Limb (tissue), 2 donors: ENCODE data around the gene TSPAN2.
"Not testable (repeated sequence)": the region's sequence is repeated elsewhere in the genome, so short reads cannot be mapped to it uniquely, and the experiment has no call there.

Source experiments
- DNase-seq, 2 donors: peaks; one replicate each; pipeline ENCODE4 v3.0.0-alpha.2; 2016; ENCODE audit errors: extremely low spot score in 2 of 2

Gene TSPAN2

DNA sequence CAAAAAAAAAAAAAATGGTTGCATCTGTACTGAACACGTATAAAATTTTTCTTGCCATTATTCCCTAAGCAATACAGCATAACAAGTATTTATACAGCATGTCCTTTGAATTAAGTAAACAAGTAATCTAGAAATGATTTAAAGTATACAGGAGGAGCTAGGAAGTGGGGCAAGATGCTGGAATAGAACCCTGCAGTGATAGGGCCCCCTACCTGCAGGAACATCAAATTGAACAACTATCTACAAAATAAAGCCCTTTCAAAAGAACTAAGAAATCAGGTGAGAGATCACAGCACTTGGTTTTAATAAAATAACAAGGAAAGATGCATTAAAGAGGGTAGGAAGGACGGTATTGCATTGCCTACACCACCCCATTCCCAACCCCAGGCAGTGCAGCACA, 48.8 kb downstream of the TSPAN2 start:
- DNase-seq = no peak

DNA sequence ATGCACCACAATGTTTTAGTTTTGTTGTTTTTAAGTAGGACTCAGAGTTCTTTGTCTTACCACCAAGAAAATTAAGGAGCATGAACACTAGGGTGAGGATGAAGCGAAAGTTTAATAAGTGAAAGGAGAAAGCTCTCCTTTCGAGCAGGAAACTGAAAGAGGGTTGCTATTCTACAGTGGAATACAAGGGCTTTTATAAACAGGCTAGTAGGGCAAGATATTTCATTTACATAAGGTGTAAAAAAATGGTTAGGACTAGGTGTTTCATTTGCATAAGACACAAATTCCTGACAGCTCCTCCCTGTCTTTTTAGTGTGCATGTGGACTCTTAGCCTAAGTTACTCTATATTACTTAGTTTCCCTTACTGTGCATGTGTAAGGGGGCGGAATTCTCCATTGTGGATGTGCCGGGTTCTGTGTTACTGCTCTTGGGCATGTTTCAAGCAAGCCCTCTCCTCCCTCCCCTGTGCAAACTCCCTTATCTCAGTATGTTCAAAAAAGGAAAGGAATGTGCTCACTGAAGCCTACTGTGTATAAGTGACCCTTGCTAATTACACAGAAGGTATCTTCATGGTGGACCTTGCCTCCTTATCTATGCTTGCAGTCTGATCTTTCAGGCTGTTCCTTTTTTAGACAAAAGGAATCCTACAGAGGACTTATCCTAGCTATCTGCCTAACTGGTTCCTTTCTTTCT, 52.3 kb downstream of the TSPAN2 start:
- DNase-seq = no peak

DNA sequence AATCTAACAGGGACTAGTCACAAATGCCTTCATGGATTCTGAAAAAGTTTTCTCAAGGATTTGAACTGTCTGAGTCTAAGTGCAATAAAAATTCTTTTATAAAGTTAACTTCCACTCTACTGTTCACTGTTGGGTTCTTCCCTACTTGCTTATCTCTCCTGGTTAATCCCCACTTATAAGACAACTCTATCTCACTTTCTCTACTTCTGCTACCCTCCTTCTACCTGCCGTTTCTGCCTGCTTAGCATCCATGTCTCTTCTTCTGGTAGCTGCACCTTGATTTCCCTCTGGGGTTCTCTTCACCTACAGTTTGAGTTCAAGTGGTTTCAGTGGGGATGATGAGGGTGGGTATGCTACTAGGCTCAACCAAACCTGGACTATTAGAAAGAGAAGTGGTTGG, 53.7 kb downstream of the TSPAN2 start:
- DNase-seq = no peak

DNA sequence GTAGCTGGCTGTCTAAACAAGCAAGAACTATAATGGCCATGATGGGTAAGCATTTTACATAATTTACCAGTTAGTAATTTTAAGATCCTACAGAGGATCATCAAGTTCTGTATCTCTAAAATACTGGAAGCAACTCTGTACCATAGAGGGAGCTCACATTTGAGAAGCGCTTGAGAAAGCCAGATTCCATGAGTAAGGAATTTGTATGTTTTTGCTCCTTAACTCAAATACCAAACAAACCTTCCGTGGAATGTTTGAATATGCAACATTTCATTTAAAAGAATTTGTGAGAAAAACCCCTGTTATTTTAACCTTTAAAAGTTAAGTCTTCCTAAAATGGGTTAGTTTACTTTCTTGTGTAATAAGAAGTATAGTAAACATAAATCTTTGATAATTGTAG, 57.7 kb downstream of the TSPAN2 start:
- no peak for DNase-seq

DNA sequence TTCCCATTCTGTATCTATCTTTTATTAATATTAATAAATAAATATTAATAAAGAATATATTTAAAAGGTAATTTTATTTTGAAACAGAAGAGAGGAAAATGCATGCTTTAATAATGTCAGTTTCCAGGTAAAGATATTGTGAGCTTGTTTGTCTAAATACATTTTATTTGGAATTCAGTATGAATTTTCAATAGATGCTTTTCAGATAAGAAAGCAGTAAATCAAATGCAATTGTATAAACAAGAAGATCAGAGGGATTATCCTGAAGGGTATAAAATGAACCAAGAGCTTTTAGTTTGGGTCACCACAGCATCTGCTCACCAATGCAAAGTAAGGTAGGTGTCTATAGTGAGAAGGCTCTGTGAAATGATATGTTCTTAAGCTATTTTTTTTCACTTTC, 59.8 kb downstream of the TSPAN2 start, which contains the start of gene TSHB:
Gene TSHB, plus strand, starts transcription at position 301 of the 400 bp plus-strand sequence. CDS start 3,537 bp downstream, outside the sequence.
- DNase-seq = no peak

DNA sequence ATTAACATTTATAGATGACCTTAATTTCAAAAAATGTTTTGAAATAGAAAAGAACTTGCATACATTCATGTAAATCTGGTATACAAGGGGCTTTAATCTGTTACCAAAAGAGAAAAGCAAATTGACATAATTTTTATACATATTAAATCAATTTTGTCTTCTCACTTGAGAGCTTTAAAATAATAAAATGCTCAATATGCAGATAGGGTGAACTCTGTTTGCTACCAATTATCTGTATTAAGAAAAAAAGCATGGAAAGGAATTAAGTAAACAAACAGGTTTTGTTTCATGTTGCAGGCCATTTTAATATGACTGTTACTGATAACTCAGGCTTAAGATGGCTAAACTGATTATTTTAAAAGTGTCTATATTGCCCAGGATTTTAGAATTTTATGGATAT, 65.7 kb downstream of the TSPAN2 start:
- no peak for DNase-seq

DNA sequence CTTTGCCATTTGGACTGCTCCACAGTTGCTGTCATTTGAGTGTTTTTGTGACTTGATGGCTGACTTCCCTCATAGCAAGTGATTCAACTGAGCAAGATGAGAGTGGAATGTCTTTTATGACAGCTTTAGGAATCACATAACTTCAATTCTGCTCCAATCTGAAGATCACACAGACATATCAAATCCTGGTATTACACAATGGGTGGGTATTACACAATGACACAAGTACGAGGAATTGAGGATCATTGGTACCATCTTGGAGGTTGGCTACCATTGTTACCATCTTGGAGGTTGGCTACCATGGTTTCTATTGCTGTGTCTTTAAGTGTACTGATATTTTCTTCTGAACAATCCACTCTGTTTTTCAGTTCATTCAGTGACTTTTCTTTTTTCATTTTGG, 68.2 kb downstream of the TSPAN2 start:
- DNase-seq = no peak

DNA sequence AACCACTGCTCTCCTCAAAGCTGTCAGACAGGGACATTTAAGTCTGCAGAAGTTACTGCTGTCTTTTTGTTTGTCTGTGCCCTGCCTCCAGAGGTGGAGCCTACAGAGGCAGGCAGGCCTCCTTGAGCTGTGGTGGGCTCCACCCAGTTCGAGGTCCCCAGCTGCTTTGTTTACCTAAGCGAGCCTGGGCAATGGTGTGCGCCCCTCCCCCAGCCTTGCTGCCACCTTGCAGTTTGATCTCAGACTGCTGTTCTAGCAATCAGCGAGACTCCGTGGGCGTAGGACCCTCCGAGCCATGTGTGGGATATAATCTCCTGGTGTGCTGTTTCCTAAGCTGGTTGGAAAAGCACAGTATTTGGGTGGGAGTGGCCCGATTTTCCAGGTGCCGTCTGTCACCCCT, 69.8 kb downstream of the TSPAN2 start:
- not testable (repeated sequence) for DNase-seq

DNA sequence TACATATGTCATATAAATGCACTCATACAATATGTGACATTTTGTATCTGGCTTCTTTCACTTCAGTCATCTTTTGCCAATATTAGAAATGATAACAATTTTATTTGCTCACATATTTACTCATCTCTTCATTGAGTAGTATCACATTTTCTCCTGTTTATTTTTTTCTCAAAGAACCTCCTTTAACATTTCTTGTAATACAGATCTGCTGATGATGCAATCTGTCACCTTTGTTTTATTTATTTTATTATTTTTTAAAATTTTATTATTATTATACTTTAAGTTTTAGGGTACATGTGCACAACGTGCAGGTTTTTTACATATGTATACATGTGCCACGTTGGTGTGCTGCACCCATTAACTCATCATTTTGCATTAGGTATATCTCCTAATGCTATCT, 75.5 kb downstream of the TSPAN2 start:
- DNase-seq = no peak

DNA sequence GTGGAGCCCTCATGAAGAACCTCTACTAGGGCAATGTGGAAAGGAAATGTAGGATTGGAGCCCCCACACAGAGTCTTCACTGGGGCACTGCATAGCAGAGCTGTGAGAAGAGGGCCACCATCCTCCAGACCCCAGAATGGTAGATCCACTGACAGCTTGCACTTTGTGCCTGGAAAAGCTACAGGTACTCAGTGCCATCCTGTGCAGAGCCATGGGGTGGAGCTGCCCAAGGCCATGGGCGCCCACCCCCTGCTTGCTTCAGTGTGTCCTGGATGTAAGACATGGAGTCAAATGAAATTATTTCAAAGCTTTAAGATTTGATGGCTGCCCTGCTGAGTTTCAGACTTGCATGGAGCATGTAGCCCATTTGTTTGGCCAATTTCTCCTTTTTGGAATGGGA, 76.9 kb downstream of the TSPAN2 start:
- DNase-seq = no peak

DNA sequence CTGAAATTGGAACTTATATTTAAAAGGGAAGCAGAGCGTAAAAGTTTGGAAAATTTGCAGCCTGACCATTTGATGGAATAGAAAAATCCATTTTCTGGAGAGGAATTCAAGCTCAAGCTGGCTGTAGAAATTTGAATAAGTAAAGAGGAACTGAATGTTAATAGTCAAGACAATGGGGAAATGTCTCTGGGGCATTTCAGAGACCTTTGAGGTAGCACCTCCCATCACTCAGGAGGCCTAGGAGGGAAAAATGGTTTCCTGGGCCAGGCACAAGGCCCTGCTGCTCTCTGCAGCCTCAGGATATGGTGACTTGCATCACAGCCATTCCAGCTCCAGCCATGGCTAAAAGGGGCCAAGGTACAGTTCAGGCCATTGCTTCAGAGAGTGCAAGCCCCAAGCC, 77.3 kb downstream of the TSPAN2 start:
- DNase-seq = no peak

DNA sequence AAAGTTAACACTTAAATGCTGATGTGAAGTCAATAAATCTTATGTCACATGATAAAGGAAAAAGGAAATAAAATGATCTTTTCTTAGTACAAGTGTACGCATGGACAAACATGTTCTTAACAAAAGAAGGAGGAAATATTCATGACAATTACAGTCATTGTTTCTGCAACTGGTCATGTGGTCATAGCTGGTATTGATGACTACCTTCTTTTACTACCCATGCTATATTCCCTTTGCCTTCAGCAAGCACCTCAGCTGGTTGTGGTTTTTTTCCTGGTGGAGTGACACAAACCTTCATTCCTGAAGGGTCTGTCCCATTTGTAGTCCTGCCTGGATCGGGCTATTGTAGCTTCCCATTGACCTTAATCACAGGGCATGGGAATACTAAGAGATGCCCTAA, 83.1 kb downstream of the TSPAN2 start:
- DNase-seq = no peak
